Prostate gland (tissue), 2 donors: Measurements from ENCODE around the gene SRGAP1. TPM values are rescaled to one million over a fixed set of nuclear protein-coding genes. Genes with fewer than 3 reads are reported as not detected.

Experiments used
- DNase-seq: peaks from one replicate; pipeline ENCODE4 v3.0.0-alpha.2; 2019; ENCODE audit warnings: low spot score
- H3K27ac ChIP-seq, 2 donors: fragments of 200-600 bp; sonication (generic); 2 replicates each; pipeline ENCODE4 v1.5.1; 2017 to 2019
- H3K27me3 ChIP-seq: fragments of 200-600 bp; sonication (generic); replicated peaks from 2 replicates; pipeline ENCODE4 v1.5.1; 2019; ENCODE audit not compliant: insufficient read depth
- H3K36me3 ChIP-seq, 2 donors: fragments of 200-600 bp; sonication (generic); 1 replicate in 1 of 2; 2 replicates in 1 of 2; pipeline versions ENCODE4 v1.5.1 to v1.8.1; 2017 to 2019
- H3K4me1 ChIP-seq: fragments of 200-600 bp; sonication (generic); replicated peaks from 2 replicates; pipeline ENCODE4 v1.5.1; 2019
- H3K4me3 ChIP-seq, 2 donors: fragments of 200-600 bp; sonication (generic); 2 replicates each; pipeline ENCODE4 v1.5.1; 2017 to 2019
- H3K9me3 ChIP-seq: fragments of 200-600 bp; sonication (generic); 2 replicates; pipeline ENCODE4 v1.5.1; 2017
- CTCF ChIP-seq, 4 experiments: fragments of 200-600 bp in 2 of 4; fragments of 450-650 bp in 2 of 4; sonication (generic) in 2 of 4; IDR thresholded peaks; 1 replicate in 3 of 4; 2 replicates in 1 of 4; pipeline ENCODE4 v1.5.1; 2016 to 2019; ENCODE audit warnings: antibody characterized with exemption in 4 of 4, mild to moderate bottlenecking in 2 of 4, moderate library complexity in 2 of 4
- POLR2A ChIP-seq: fragments of 450-650 bp; IDR thresholded peaks from one replicate; pipeline ENCODE4 v1.6.1; 2016; ENCODE audit warnings: antibody characterized with exemption, mild to moderate bottlenecking
- POLR2AphosphoS5 ChIP-seq: sonication (generic); formaldehyde crosslinking; IDR thresholded peaks from one replicate; pipeline ENCODE4 v1.6.1; 2017; ENCODE audit warnings: antibody characterized with exemption
- WGBS: methylation state at CpG from one replicate; pipeline ENCODE4 v1.1.5; 2018; 5-methylcytosine and 5-hydroxymethylcytosine counted together
- intact Hi-C: fragments of 100-400 bp; cut with DNase I; formaldehyde crosslinking; loops from one replicate; pipeline ENCODE4 v1.14.2; 2022
- total RNA-seq, 2 donors: library from RNA; depleted of rRNA; stranded (reverse); fragments of >200 nt; gene quantifications; one replicate each; pipeline ENCODE4 v1.1.0, GENCODE V29; 2016

SRGAP1 gene
- total RNA-seq, 2 donors from 2014 or later, result 4.6 to 16.1 TPM

- TF ChIP-seq POLR2A, result no peak
- no peak for TF ChIP-seq CTCF (IDR thresholded peaks at IDR 0.05)
- TF ChIP-seq POLR2AphosphoS5, result no peak
- Histone ChIP-seq H3K4me3 (no peak overlapping the region), H3K27me3 (no peaks in the 10 kb centered on the region), H3K4me1 (no peaks in the 10 kb centered on the region), H3K36me3 (no peaks in the 10 kb centered on the region), H3K9me3 (no peaks in the 10 kb centered on the region), H3K27ac (no peak overlapping the region)
- intact Hi-C loops, result no loop called here
- DNase-seq, result no peak
- 53% methylated on average over 3 of the region's 3 CpGs for WGBS
Measured at GRCh38 chr12:64170024-64170423, 325.5 kb downstream of the SRGAP1 start.

GRCh38 chr12:64170730-64171129, 326.2 kb downstream of the SRGAP1 start:
- WGBS, result 62% methylated on average over 3 of the region's 3 CpGs

GRCh38 chr12:64171715-64172114, 327.2 kb downstream of the SRGAP1 start:
- intact Hi-C loops, result no loop called here

More at GRCh38 chr12:64170730-64171129, 326.2 kb downstream of the SRGAP1 start:
- Histone ChIP-seq H3K36me3 (no peaks in the 10 kb centered on the region), H3K4me3 (no peak overlapping the region), H3K9me3 (no peaks in the 10 kb centered on the region), H3K27me3 (no peaks in the 10 kb centered on the region), H3K27ac (no peak overlapping the region), H3K4me1 (no peaks in the 10 kb centered on the region)
- DNase-seq, result no peak
- no peak for TF ChIP-seq POLR2A
- no peak for TF ChIP-seq POLR2AphosphoS5
- TF ChIP-seq CTCF (IDR thresholded peaks at IDR 0.05), result no peak
- intact Hi-C loops, result no loop called here

DNA sequence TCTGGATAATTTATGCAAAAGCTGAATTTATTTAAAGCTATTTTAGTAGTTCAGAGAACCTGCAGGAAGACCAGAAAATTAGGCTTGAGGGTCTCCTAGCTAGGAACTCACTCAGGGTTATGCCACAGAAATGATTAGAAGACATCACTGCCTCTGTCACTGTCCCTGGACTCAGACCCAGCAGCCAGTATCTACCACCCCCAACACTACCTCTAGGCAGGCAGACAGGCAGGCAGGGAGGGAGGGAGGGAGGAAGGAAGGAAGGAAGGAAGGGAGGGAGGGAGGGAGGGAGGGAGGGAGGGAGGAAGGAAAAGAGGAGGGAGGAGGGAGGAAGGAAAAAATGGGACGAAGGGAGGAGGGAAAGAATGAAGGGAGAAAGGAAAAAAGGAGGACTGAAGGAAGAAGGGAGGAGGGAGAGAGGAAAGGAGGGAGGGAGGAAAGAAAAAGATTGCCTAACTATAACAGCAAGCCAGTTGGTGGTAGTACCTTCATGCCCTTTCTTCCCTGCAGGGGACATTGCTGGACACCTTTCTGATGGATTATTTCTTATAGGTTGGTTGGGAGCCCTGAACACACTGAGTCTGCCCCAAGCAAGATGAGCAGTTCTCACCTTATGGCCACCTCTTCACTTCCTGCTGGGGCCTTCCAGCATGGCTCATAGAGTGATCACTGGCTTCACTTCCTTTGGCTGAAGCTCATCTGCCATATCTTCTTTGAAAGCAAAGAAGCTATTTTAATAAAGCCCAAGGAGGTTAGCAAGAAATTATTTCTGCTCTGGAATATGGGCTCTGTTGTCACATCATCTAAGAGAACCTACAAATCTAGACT, 327.9 kb downstream of the SRGAP1 start:
- no peaks in the 10 kb centered on the region for H3K27me3 ChIP-seq
- H3K4me1 ChIP-seq, result no peaks in the 10 kb centered on the region
- H3K9me3 ChIP-seq, result no peaks in the 10 kb centered on the region
- no peak overlapping the region for H3K4me3 ChIP-seq
- intact Hi-C loops, result no loop called here
- TF ChIP-seq POLR2A (no peak), POLR2AphosphoS5 (no peak), CTCF (IDR thresholded peaks at IDR 0.05) (no peak)
- H3K36me3 ChIP-seq, result no peaks in the 10 kb centered on the region
- 82% methylated on average over 1 of the region's 1 CpG for WGBS
- DNase-seq, result no peak
- H3K27ac ChIP-seq, result no peak overlapping the region

More at GRCh38 chr12:64171715-64172114, 327.2 kb downstream of the SRGAP1 start:
- no peak for DNase-seq
- Histone ChIP-seq H3K4me3 (no peak overlapping the region), H3K36me3 (no peaks in the 10 kb centered on the region), H3K27ac (no peak overlapping the region), H3K4me1 (no peaks in the 10 kb centered on the region), H3K27me3 (no peaks in the 10 kb centered on the region), H3K9me3 (no peaks in the 10 kb centered on the region)
- no peak for TF ChIP-seq POLR2A
- TF ChIP-seq CTCF (IDR thresholded peaks at IDR 0.05), result no peak
- no peak for TF ChIP-seq POLR2AphosphoS5
- 62% methylated on average over 1 of the region's 1 CpG for WGBS

DNA sequence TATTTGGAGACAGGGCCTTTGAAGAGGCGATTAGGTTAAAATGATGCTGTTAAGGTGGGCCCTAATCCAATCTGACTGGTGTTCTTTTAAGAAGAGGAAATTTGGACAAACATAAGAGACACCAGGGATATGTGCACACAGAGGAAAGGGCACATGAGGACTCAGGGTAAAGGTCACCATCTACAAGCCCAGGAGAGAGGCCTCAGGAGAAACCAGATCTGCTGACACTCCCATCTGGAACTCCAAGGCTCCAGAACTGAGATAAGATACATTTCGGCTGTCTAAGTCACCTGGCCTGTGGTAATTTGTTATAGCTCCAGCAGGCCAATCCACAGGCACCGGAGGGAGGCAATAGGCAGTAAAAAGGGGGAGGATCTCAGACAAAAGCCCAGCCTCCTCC, 329.0 kb downstream of the SRGAP1 start:
- no peak overlapping the region for H3K4me3 ChIP-seq
- 93% methylated on average over 3 of the region's 3 CpGs for WGBS
- TF ChIP-seq CTCF (IDR thresholded peaks at IDR 0.05) (no peak), POLR2AphosphoS5 (no peak), POLR2A (no peak)
- no peaks in the 10 kb centered on the region for H3K27me3 ChIP-seq
- no peak overlapping the region for H3K27ac ChIP-seq
- H3K9me3 ChIP-seq, result no peaks in the 10 kb centered on the region
- no peak for DNase-seq
- H3K4me1 ChIP-seq, result no peaks in the 10 kb centered on the region
- no peaks in the 10 kb centered on the region for H3K36me3 ChIP-seq
- intact Hi-C loops, result no loop called here
